CD14-positive monocyte (primary cell): ENCODE data around the gene AAMP. TPM values are rescaled to one million over a fixed set of nuclear protein-coding genes. Genes with fewer than 3 reads are reported as not detected.

Source experiments
- DNase-seq, 3 donors: peaks; one replicate each; pipeline ENCODE4 v3.0.0-alpha.2; 2011 to 2022
- H2AFZ ChIP-seq: 2 replicates; pipeline ENCODE4 v1.6.0; 2012; ENCODE audit warnings: mild to moderate bottlenecking, low read depth, low read length, inconsistent platforms; ENCODE audit not compliant: insufficient read depth, poor library complexity, severe bottlenecking
- H3K27ac ChIP-seq, 2 donors: 1 replicate in 1 of 2; 2 replicates in 1 of 2; pipeline ENCODE4 v1.5.1; 2012 to 2013; ENCODE audit warnings: low read length in 2 of 2, control low read depth in 1 of 2, inconsistent platforms in 1 of 2, low read depth in 1 of 2, mild to moderate bottlenecking in 1 of 2
- H3K27me3 ChIP-seq, 2 donors: one replicate each; pipeline versions ENCODE4 v1.6.0 to v1.6.1; 2011 to 2013; ENCODE audit warnings: low read length in 2 of 2; ENCODE audit not compliant: control insufficient read depth in 2 of 2, insufficient read depth in 2 of 2
- H3K36me3 ChIP-seq, 2 donors: replicated peaks in 1 of 2; 1 replicate in 1 of 2; 2 replicates in 1 of 2; pipeline versions ENCODE4 v1.5.1 to v1.6.1; 2012 to 2013; ENCODE audit warnings: low read length in 2 of 2, control low read depth in 1 of 2, inconsistent platforms in 1 of 2, mild to moderate bottlenecking in 1 of 2; ENCODE audit not compliant: insufficient read depth in 2 of 2, control insufficient read depth in 1 of 2
- H3K4me1 ChIP-seq, 2 donors: 1 replicate in 1 of 2; 2 replicates in 1 of 2; pipeline versions ENCODE4 v1.5.1 to v1.6.1; 2012 to 2013; ENCODE audit warnings: low read length in 2 of 2, control low read depth in 1 of 2, inconsistent platforms in 1 of 2, mild to moderate bottlenecking in 1 of 2, moderate library complexity in 1 of 2; ENCODE audit not compliant: insufficient read depth in 2 of 2, control insufficient read depth in 1 of 2
- H3K4me2 ChIP-seq: replicated peaks from 2 replicates; pipeline ENCODE3; 2012; ENCODE audit warnings: low read length, moderate library complexity, mild to moderate bottlenecking; ENCODE audit not compliant: poor library complexity, severe bottlenecking; ENCODE audit errors: extremely low read depth
- H3K4me3 ChIP-seq, 3 experiments: fragments of 200-600 bp in 1 of 3; sonication (generic) in 1 of 3; replicated peaks in 1 of 3; 1 replicate in 2 of 3; 2 replicates in 1 of 3; pipeline ENCODE4 v1.5.1; 2011 to 2013; ENCODE audit warnings: low read length in 3 of 3, mild to moderate bottlenecking in 3 of 3, control low read depth in 2 of 3, low read depth in 2 of 3, inconsistent platforms in 1 of 3, moderate library complexity in 1 of 3
- H3K79me2 ChIP-seq: 2 replicates; pipeline ENCODE4 v1.6.0; 2012; ENCODE audit warnings: mild to moderate bottlenecking, control low read depth, inconsistent platforms, low read length, moderate library complexity; ENCODE audit not compliant: insufficient read depth
- H3K9ac ChIP-seq: 2 replicates; pipeline ENCODE4 v1.6.0; 2017; ENCODE audit warnings: low read length, mild to moderate bottlenecking; ENCODE audit not compliant: insufficient read depth, poor library complexity, severe bottlenecking
- H3K9me3 ChIP-seq, 2 donors: replicated peaks in 1 of 2; 1 replicate in 1 of 2; 2 replicates in 1 of 2; pipeline versions ENCODE4 v1.5.1 to v1.6.1; 2012 to 2013; ENCODE audit warnings: low read length in 2 of 2, control low read depth in 1 of 2; ENCODE audit not compliant: control insufficient read depth in 1 of 2, insufficient read depth in 1 of 2
- H4K20me1 ChIP-seq: 2 replicates; pipeline ENCODE4 v1.6.0; 2012; ENCODE audit warnings: mild to moderate bottlenecking, low read length, control low read depth, moderate library complexity; ENCODE audit not compliant: insufficient read depth
- H3K27ac Mint-ChIP-seq, 7 donors: one replicate each; pipeline ENCODE4 v1.8.0; 2020; ENCODE audit warnings: mild to moderate bottlenecking in 7 of 7, mixed read lengths in 7 of 7, moderate library complexity in 6 of 7, inconsistent platforms in 2 of 7
- H3K27me3 Mint-ChIP-seq, 3 donors: one replicate each; pipeline ENCODE4 v1.8.0; 2021 to 2022; ENCODE audit warnings: low read depth in 3 of 3, mild to moderate bottlenecking in 3 of 3, mixed read lengths in 3 of 3, moderate library complexity in 3 of 3, inconsistent platforms in 1 of 3
- H3K36me3 Mint-ChIP-seq, 2 donors: one replicate each; pipeline ENCODE4 v1.8.0; 2020; ENCODE audit warnings: mixed read lengths in 2 of 2, inconsistent platforms in 1 of 2, mild to moderate bottlenecking in 1 of 2
- H3K4me1 Mint-ChIP-seq: one replicate; pipeline ENCODE4 v1.8.0; 2020; ENCODE audit warnings: mild to moderate bottlenecking, mixed read lengths
- H3K4me3 Mint-ChIP-seq, 2 donors: one replicate each; pipeline ENCODE4 v1.8.0; 2020; ENCODE audit warnings: mild to moderate bottlenecking in 2 of 2, mixed read lengths in 2 of 2, moderate library complexity in 1 of 2
- H3K9me3 Mint-ChIP-seq, 7 donors: one replicate each; pipeline ENCODE4 v1.8.0; 2020 to 2022; ENCODE audit warnings: mixed read lengths in 7 of 7, mild to moderate bottlenecking in 6 of 7, moderate library complexity in 6 of 7, inconsistent platforms in 2 of 7
- WGBS: methylation state at CpG from one replicate; pipeline ENCODE4 v1.1.5; 2013; ENCODE audit warnings: missing lambda C conversion rate; ENCODE audit not compliant: insufficient coverage; 5-methylcytosine and 5-hydroxymethylcytosine counted together
- intact Hi-C, 2 donors: fragments of 100-400 bp; cut with micrococcal nuclease; formaldehyde crosslinking; loops; one replicate each; pipeline versions ENCODE4 v1.15.0 to v1.15.1; 2023
- polyA plus RNA-seq, 3 donors: library from polyadenylated mRNA; depleted of rRNA in 1 of 3; unstranded in 2 of 3; stranded (reverse) in 1 of 3; fragments of 300-500 nt in 2 of 3; fragments of >200 nt in 1 of 3; fragmentation: Illumina TruSeq in 2 of 3; gene quantifications; 1 replicate in 2 of 3; 2 replicates in 1 of 3; pipeline ENCODE4 v1.2.3, GENCODE V29; 2012 to 2021
- TF ChIP-seq, protein P1 (sequence below): fragments of 200-600 bp; IDR thresholded peaks from one replicate; pipeline ENCODE4 v1.8.0; 2022; ENCODE audit warnings: antibody characterized with exemption, mild to moderate bottlenecking

AAMP gene
- polyA plus RNA-seq, 3 donors: 90.8 to 108 (median 98.7) TPM

DNA sequence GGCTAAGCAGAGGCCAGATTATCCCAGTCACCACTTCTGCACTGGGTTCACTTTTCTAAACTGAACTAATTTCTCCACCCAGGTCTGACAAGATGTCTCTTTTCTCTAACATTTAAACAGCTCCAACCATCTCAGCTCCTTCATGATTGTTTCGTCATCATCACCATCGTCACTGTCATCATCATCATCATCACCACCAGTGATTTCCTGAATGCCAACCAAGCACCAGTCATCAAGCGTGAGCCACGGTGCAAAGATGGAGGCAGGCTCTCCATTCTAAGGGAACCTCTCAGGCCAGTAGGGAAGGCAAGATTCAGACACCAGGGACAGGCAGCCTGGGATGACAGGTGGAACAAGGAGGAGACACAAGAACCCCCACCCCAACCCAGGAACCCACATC, 47.9 kb upstream of the AAMP start:
- 8% methylated on average over 2 of the region's 4 CpGs for WGBS
- no peak overlapping the region for H3K4me2 ChIP-seq
- no peaks in the 10 kb centered on the region for H3K36me3 ChIP-seq
- DNase-seq: peak; percentile 56 to 84 (median 70)
- no peaks in the 10 kb centered on the region for H3K9me3 ChIP-seq
- H3K4me3 Mint-ChIP-seq: no peak overlapping the region
- H3K27me3 Mint-ChIP-seq: peaks cover 0 to 2% (median 0%) of the 10 kb centered on the region in 3 donors
- no peak overlapping the region for H3K9ac ChIP-seq
- no peaks in the 10 kb centered on the region for H3K27me3 ChIP-seq
- no peak overlapping the region for H3K4me3 ChIP-seq
- intact Hi-C loops: no loop called here
- no peak overlapping the region for H2AFZ ChIP-seq
- H3K79me2 ChIP-seq: no peaks in the 10 kb centered on the region
- H3K4me1 ChIP-seq: peaks cover 82 to 87% of the 10 kb centered on the region in 2 donors
- peaks cover 3 to 10% of the 10 kb centered on the region in 2 donors for H3K36me3 Mint-ChIP-seq
- peak overlapping the region in 1 of 2 donors; percentile 89 for H3K27ac ChIP-seq
- H3K9me3 Mint-ChIP-seq: no peaks in the 10 kb centered on the region
- peaks cover 83% of the 10 kb centered on the region for H3K4me1 Mint-ChIP-seq
- peak overlapping the region; percentile 34 to 99 (median 96) for H3K27ac Mint-ChIP-seq
- H4K20me1 ChIP-seq: no peaks in the 10 kb centered on the region
- TF ChIP-seq, protein P1, sequence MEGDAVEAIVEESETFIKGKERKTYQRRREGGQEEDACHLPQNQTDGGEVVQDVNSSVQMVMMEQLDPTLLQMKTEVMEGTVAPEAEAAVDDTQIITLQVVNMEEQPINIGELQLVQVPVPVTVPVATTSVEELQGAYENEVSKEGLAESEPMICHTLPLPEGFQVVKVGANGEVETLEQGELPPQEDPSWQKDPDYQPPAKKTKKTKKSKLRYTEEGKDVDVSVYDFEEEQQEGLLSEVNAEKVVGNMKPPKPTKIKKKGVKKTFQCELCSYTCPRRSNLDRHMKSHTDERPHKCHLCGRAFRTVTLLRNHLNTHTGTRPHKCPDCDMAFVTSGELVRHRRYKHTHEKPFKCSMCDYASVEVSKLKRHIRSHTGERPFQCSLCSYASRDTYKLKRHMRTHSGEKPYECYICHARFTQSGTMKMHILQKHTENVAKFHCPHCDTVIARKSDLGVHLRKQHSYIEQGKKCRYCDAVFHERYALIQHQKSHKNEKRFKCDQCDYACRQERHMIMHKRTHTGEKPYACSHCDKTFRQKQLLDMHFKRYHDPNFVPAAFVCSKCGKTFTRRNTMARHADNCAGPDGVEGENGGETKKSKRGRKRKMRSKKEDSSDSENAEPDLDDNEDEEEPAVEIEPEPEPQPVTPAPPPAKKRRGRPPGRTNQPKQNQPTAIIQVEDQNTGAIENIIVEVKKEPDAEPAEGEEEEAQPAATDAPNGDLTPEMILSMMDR: no peak

DNA sequence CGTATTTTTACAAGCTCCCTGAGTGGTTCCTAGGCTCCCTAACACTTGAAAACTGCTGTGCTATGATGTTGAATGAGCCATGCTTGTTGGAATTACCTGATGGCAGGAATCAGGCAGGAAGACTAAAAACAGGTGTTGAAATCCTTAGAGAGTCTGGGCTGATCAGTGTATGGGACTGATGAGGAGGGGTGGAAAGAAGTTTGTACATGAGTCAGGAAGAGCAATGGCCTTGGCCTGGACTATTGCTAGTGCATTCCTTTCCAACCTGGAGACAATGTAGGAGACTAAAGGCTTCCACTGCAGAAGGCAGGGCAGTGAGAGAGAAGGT, 47.3 kb upstream of the AAMP start:
- H3K27ac ChIP-seq: peak overlapping the region; percentile 75 to 89

More for the DNA sequence above, 47.3 kb upstream of the AAMP start:
- no peak for DNase-seq
- H3K36me3 ChIP-seq: no peaks in the 10 kb centered on the region
- no peaks in the 10 kb centered on the region for H3K79me2 ChIP-seq
- Mint-ChIP-seq H3K9me3 (no peaks in the 10 kb centered on the region), H3K36me3 (peaks cover 3 to 9% of the 10 kb centered on the region in 2 donors), H3K4me3 (no peak overlapping the region), H3K27me3 (peaks cover 0 to 2% (median 0%) of the 10 kb centered on the region in 3 donors), H3K4me1 (peaks cover 83% of the 10 kb centered on the region), H3K27ac (peak overlapping the region; percentile 88 to 99 (median 96))
- peaks cover 84 to 87% of the 10 kb centered on the region in 2 donors for H3K4me1 ChIP-seq
- H3K4me2 ChIP-seq: peak overlapping the region; percentile 59
- H4K20me1 ChIP-seq: no peaks in the 10 kb centered on the region
- peak overlapping the region in 1 of 3 experiments; percentile 33 for H3K4me3 ChIP-seq
- intact Hi-C loops: no loop called here
- no peaks in the 10 kb centered on the region for H3K27me3 ChIP-seq
- no peak overlapping the region for H2AFZ ChIP-seq
- no peaks in the 10 kb centered on the region for H3K9me3 ChIP-seq
- H3K9ac ChIP-seq: no peak overlapping the region
- TF ChIP-seq, protein P1: no peak
- WGBS: no CpG with 5 or more reads among the region's 1 CpG
